Hypothalamus (tissue), 51 donors: ENCODE results near the gene KLHL17.

ENCODE experiments used
- DNase-seq, 51 donors: peaks; one replicate each; lab custom pipeline; 2025; lab: John Stamatoyannopoulos, UW

The KLHL17 gene

DNA sequence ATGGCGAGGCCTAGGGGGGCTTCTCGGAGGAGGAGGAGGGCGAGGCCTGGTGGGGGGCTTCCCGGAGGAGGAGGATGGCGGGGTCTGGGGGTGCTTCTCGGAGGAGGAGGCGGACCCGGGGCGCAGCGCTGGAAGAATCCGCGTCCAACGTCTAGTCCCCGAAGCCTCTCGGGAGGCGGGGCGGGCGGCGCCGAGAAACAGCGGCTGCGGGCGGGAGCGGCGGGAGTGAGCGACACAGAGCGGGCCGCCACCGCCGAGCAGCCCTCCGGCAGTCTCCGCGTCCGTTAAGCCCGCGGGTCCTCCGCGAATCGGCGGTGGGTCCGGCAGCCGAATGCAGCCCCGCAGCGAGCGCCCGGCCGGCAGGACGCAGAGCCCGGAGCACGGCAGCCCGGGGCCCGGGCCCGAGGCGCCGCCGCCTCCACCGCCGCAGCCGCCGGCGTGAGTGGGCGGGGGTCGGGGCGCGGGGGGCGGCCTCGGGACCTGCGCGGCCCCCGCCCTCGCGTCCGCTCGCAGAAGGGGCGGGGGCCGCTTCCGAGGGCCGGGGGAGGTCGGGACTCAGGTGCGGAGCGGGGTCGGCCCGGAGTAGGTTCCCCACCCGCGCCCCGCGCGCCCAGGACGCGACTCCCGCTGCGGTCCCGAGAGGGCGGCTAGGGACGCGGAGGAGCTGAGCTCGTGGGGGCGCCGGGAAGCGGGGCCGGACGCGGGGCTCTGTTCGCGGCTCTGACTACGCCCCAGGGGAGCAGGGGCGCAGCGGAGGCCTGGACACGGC, at the start of gene KLHL17:
Gene KLHL17, plus strand, starts transcription at position 222 of the 769 bp plus-strand sequence. Its CDS starts 110 bp downstream, at position 332.
- peak in 40 of 51 donors; percentile 6 to 76 (median 39) for DNase-seq

DNA sequence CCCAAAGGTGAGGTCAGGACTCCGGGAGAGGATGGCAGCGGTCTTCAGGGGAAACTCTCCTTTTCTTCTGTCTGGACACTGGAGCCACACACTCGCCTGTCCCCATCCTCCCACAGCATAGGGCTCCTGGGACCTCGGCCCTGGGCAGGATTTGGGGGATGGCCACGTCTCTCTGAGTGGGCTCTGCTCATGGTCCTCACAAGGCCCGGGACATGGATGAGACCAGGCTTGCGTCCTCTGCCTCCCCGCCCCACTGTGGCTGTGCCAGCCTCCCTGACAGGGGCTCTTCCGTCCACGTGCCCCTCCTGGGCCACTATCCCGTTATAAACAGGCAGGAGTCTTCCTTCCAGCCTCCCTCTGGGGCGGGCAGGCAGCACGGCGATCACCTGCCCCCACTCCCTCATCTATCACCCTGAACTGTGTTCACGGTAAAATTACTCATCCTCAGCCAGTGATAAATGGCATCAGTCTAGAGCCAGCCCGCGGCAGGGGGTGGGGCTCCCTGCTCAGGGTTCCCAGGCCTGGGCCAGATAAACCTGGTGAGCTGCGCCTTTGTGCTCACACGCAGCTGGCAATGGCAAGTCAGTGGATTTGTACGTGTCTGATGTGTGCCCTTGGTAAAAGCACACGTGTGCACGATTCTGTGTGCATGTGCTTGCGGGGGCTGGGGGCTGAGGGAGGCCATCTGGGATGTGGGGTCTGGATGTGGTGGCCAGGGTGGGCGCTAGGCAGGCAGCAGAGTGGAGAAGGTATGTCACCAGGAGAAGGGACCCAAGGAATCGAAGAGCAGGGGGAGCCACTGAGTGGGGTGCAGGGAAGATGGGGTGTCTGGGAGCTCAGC, 49.3 kb upstream of the KLHL17 start:
- DNase-seq, result no peak

GRCh38 chr1:911875-912739, 48.3 kb upstream of the KLHL17 start:
- no peak for DNase-seq

DNA sequence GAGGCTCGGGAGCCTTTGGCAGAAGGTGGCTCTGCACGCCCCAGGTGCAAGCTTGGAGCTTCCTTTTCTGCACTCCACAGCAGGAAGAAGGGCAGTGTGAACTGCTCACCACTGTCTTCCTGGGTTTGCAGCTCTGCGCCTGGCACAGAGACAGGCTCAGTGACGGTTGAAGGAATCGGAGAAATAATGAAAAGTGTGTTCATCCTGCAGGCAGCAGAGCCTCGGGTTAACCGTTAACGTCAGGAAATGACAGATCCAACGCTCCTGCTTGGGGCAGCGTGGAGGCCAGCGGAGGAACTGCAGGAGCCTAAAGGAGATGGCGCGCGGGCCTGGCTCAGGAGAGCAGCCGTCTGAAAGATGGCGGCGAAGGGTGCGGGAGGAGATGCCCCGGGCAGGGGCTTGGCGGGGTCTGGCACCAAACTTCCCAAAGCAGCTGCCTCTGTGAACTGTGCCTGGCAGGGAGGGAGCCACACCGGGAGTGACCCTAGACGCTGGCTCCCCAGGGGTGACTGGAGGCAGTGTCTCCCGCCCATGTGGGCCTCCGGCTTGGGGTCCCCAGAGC, 47.6 kb upstream of the KLHL17 start:
- DNase-seq, result no peak

DNA sequence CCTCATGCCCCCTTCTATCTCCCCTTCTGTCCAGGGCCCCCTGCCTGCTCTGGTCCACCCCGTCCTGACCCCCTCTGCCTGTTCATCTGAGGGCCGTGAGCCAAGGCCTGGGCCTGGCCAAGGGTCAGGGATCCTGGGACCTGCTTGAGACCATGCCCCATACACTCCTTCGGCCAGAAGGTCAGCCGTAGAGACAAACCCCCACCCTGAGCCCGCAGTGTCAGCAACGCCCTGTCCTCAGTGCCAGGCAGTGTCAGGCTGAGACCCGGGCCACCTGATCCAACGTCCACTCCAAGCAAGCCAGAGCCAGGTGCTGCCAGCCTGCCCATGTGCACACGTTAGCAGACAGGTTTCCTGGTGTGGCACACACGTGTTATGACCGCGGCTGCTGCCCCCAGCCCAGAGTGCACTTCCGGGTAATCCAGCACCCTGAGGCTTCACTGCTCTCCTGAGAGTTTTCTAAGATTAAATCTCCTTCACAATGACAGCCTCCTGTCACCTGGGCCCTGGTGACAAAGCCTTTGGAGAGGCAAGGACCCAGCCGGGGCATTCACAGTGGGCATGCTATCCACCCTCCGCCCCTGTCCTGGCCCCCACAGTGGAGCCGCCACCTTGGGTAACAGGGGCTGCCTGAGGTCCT, 46.8 kb upstream of the KLHL17 start:
- no peak for DNase-seq

DNA sequence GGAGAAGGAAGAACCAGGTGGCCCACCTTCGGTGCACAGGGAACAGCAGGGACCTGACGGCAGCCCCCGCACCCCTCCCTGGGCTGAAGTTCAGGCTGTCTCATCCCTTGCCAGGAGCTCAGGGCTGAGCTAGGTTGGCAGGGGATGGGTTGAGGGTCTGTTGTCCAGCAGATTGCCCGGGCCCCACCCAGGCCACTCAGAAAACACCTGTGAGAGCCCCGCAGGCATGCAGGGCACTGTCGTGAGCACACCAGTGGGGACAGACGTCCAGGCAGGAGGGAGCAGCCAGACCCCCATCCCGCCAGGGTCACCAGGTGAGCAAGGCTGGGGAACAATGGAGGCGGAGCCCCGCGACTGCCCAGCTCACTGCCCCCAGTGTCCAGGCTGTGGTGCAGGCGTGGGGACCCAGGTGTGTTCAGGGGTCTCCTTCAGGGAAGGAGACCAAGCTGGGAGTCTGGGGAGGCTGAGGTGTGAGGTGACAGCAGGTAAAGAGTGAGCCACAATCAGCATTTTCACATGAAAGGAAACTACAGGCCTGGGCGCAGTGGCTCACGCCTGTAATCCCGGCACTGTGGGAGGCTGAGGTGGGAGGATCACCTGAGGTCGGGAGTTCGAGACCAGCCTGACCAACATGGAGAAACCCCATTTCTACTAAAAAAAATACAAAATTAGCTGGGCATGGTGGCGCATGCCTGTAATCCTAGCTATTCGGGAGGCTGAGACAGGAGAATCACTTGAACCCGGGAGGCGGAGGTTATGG, 46.1 kb upstream of the KLHL17 start:
- no peak for DNase-seq

- DNase-seq, result no peak
Measured at GRCh38 chr1:914891-915280, 45.5 kb upstream of the KLHL17 start.

DNA sequence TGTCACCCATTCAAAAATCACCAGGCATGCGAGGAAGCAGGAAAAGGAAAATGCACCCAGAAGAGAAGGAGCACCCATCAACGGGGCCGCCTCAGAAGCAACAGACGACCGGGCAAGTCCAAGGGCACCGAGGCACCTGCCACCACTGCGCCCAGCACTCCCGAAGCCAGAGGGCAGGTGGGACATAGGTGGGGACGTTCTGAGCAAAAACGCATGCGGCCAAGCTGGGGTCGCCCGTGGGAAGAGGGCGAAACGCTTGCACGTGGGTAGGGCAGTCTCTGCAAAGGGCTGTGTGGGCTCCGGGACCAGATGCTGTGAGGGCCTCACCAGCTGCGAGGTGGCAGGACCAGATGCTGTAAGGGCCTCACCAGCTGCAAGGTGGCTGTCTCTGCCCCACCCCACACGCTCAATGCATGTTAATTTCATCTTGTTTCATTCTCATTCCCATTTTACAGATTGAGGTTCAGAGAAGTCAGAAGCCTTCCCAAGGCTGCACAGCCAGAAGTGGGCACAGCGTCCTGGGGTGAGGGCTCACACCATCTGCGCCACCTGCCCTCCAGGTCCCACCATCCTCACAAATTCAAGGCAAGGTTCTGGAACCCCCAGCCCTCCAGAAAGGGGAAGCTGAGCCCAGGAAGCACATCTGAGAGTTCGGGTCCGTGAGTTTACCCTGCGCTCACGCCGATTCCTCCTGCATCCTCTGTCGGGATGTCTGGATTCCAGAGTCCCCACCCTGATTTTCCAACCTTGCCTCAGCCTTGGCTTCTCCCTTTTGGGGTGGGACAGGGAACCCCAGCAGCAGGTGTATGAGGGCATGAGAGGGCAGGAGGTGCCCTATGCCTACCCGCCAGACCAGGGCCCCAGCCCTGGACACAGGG, 44.9 kb upstream of the KLHL17 start:
- DNase-seq, result no peak

- DNase-seq, result no peak
Measured at GRCh38 chr1:916173-917075, 44.0 kb upstream of the KLHL17 start.

DNA sequence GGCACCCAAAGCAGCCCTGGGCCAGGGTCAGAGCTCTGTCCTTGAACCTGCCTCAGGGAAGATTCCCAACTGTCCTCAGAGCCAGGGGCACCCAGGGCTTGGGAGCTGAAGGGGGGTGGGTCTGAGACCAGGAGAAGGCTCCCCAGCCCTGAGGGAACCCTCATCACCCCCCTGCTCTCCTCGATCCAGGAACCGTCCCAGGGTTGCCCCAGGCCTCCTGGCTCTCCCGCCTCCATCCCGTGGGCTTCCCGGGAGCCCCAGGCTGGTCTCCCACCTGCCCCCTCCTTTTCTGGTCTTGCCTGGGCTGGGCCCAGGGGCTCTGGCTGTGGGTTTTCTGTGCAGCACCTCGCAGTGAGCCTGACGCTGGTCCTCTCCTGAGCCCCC, 43.3 kb upstream of the KLHL17 start:
- no peak for DNase-seq

DNA sequence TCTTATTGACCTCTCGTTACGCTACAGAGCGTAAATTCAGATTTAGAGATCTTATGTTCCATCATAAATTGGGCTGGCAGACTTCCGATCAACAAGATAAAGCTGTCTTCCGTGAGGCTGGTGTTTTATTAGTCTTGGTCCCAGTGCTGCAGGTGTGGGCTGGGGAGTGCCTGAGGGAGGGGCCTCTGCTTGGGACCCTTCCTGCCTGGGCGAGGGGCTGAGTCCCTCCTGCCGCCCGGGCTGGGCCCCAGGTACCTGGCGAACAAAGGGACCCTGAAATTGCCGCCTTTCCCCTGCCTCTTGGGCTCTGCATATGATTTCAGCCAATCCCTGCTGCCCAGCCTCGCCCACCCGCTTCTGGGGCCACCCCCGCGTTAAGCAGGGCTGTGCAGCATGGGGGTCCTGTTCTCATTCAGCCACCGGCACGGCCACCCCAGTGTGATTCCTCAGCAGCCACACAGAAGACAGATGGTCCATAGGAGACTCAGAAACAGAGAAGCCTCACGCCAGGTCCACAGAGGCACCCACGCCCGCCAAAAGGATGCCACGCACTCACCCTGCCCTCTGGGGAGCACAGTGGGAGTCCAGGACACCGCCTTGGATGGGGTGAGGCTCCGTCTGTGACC, 42.8 kb upstream of the KLHL17 start:
- no peak for DNase-seq

DNA sequence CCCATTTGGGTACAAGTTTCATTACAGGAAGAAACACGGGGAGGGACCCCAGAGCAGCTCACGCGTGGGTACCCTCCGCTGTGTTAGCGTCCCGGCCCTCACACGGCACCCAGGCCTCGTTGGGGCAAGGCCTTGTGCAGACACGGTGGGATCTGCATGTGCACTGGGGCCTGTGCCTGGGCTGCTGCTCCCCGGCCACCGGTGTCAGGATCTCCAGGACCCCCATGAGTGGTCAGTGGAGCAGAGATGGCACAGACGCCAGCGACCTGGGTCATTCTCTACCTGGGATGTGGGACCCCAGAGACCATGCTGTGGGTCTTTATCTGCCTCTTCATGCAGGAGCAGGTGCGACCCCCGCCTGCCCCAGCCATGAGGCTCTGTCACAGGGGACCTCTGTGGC, 42.0 kb upstream of the KLHL17 start:
- no peak for DNase-seq

DNA sequence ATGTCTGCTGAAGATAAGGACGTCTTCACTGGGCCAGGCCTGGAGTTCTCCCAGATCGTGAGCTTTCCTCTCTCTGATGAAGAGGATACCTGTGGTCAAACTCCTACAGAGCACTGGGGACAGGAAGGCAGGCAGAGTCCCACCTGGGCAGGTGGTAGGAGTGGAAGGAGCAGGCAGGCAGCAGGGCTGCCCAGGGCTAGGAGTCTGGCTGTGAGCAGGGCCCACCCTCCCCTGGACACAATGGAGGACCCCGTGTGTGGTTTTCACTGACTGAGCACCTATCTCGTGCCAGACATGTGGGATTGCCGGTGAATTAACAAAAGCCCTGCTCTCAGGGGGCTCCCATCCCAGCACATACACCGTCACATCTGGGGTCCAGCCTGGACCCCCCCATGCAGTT, 41.5 kb upstream of the KLHL17 start:
- DNase-seq, result no peak

DNA sequence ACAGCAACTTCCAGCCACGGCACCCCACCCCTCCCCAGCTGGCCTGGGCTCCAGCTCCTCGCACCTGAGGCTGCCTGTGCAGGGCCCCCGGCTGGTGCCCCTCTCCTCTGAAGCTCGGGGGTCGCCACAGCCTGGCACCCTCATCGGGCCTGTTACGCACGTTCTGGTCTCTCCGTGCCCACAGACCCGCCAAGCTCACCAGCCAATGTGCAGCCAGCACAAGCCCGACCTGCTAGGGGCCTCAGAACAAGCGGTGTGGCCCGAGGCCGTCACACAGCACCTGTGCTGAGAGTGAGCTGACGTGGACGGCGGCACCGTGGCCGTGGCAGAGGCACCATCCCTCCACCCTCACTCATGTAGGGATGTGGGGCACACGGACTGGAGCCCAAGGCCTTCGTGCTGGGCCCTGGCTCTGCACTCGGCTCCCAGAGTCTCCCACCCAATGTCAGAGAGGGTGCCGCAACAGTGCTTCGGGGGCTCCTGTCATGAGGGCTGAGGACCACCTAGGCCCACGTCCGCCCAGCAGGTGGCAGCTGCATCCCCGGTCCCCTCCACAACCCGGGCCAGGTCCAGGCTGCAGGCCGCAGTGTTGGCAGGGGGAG, 41.0 kb upstream of the KLHL17 start:
- DNase-seq, result no peak

DNA sequence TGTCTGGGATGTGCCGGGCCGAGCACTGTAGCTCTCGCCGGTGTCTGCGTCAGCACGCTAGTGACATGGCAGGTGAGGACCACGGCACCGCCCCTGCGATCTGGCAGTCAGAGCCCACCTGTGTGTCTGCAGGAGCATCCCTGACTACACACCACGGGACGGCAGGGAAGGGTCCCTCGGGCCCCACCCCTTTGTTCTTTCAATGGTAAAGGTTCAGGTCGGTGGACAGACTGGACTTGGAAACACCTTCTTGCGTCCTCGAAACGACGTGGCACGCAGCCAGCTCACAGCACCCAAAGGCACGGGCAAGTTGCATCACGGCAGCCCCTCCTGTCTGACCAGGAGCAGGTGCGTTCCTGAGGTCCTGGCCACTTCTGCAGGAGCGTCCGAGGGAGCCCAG, 40.4 kb upstream of the KLHL17 start:
- no peak for DNase-seq

DNA sequence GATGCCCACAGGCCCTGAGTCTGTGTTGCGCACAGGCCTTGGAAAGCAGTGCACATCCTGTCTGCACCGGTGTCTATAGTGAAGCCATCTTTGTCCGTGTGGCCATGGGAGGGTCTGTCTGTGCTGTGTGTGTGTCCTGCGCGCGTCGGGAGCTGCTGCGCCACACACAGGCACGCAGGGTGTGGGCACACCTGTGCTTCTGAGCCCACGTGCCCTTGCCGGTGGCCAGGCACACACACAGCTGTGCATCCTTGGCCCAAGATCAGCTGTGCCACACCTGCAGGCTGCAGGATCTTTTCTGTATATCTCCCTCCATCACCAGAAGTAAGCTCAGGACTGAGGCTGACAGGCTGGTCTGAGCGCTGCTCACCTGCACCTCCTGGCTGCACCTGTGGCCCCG, 39.9 kb upstream of the KLHL17 start:
- no peak for DNase-seq
